Testis (tissue), 2 donors: ENCODE data around the gene SFXN2.

Experiments used
- POLR2A ChIP-seq: fragments of 450-650 bp; IDR thresholded peaks from one replicate; pipeline ENCODE4 v1.6.1; 2017; ENCODE audit warnings: antibody characterized with exemption, mild to moderate bottlenecking, moderate library complexity
- TF ChIP-seq, protein P1 (sequence below), 3 experiments: fragments of 450-650 bp in 2 of 3; fragments of 200-600 bp in 1 of 3; sonication (generic) in 1 of 3; IDR thresholded peaks; one replicate each; pipeline ENCODE4 v1.5.1; 2016 to 2019; ENCODE audit warnings: antibody characterized with exemption in 3 of 3, mild to moderate bottlenecking in 2 of 3, moderate library complexity in 1 of 3

DNA sequence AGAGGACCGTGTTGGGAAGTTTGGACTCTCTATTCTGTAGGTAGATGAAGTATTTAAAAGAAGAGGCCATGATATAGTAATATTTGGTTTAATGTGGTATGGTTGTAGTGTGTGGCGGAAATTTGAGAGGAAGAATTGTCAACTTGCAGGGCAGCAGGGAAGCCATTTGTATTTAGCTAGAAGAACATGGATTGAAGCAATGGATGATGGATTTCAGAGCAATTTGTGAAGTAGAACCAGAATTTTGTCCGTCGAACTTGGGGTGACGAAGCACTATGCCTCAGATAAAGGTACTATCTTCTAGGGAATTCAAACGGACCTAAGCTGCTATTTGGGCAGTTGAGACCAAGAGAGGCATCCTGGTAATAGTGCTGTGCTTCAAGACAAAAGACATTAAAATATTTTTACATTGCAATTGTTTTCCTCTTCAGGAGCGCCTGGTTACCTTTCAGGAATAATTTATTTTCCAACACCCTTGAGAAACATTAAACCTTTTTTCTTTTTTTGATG, 28.7 kb downstream of the SFXN2 start:
- no peak for TF ChIP-seq POLR2A
- TF ChIP-seq, protein P1, sequence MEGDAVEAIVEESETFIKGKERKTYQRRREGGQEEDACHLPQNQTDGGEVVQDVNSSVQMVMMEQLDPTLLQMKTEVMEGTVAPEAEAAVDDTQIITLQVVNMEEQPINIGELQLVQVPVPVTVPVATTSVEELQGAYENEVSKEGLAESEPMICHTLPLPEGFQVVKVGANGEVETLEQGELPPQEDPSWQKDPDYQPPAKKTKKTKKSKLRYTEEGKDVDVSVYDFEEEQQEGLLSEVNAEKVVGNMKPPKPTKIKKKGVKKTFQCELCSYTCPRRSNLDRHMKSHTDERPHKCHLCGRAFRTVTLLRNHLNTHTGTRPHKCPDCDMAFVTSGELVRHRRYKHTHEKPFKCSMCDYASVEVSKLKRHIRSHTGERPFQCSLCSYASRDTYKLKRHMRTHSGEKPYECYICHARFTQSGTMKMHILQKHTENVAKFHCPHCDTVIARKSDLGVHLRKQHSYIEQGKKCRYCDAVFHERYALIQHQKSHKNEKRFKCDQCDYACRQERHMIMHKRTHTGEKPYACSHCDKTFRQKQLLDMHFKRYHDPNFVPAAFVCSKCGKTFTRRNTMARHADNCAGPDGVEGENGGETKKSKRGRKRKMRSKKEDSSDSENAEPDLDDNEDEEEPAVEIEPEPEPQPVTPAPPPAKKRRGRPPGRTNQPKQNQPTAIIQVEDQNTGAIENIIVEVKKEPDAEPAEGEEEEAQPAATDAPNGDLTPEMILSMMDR (IDR thresholded peaks at IDR 0.05), result no peak
